CD4-positive, alpha-beta T cell (primary cell): Measurements from ENCODE around the gene RER1. TPM values are rescaled to one million over a fixed set of nuclear protein-coding genes. Genes with fewer than 3 reads are reported as not detected.

Source experiments
- ATAC-seq: fragments of 200-7000 bp; cut with Tn5 transposase; one replicate; pipeline ENCODE4 v1.10.0; 2022; ENCODE audit warnings: mild to moderate bottlenecking; ENCODE audit not compliant: poor library complexity
- CTCF ChIA-PET: fragments of 350-600 bp; sonication (Branson Sonifier 250); formaldehyde crosslinking; loops from one replicate; lab custom pipeline; 2021; ENCODE audit warnings: antibody characterized with exemption, inconsistent platforms; lab: Charles Lee
- POLR2A ChIA-PET: fragments of 350-600 bp; sonication (Branson Sonifier 250); formaldehyde crosslinking; loops from one replicate; lab custom pipeline; 2021; ENCODE audit warnings: antibody characterized with exemption, inconsistent platforms; lab: Charles Lee
- DNase-seq, 14 experiments: peaks; one replicate each; pipeline ENCODE4 v3.0.0-alpha.2; 2013 to 2020; ENCODE audit warnings: mixed read lengths in 2 of 14
- H3K27ac ChIP-seq, 2 donors: one replicate each; pipeline versions ENCODE4 v1.5.1 to v1.7.0; 2013; ENCODE audit warnings: low read length in 2 of 2, low read depth in 1 of 2, mild to moderate bottlenecking in 1 of 2
- H3K27me3 ChIP-seq, 2 experiments: 1 replicate in 1 of 2; 2 replicates in 1 of 2; pipeline versions ENCODE4 v1.6.1 to v1.7.0; 2013; ENCODE audit warnings: low read length in 2 of 2, control low read depth in 1 of 2, mild to moderate bottlenecking in 1 of 2, moderate library complexity in 1 of 2; ENCODE audit not compliant: insufficient read depth in 2 of 2, control insufficient read depth in 1 of 2
- H3K36me3 ChIP-seq: one replicate; pipeline ENCODE4 v1.6.1; 2013; ENCODE audit warnings: low read length, control low read depth; ENCODE audit not compliant: insufficient read depth
- H3K4me1 ChIP-seq: one replicate; pipeline ENCODE4 v1.6.1; 2013; ENCODE audit warnings: low read length, control low read depth; ENCODE audit not compliant: insufficient read depth
- H3K4me3 ChIP-seq: one replicate; pipeline ENCODE4 v1.5.1; 2013; ENCODE audit warnings: mild to moderate bottlenecking, low read length, moderate library complexity
- H3K9me3 ChIP-seq, 2 experiments: 1 replicate in 1 of 2; 2 replicates in 1 of 2; pipeline versions ENCODE4 v1.6.1 to v1.7.0; 2013; ENCODE audit warnings: low read length in 2 of 2, mild to moderate bottlenecking in 2 of 2, control low read depth in 1 of 2, moderate library complexity in 1 of 2; ENCODE audit not compliant: control insufficient read depth in 1 of 2, insufficient read depth in 1 of 2
- H3K27ac Mint-ChIP-seq: one replicate; pipeline ENCODE4 v1.8.0; 2020; ENCODE audit warnings: mixed read lengths
- H3K27me3 Mint-ChIP-seq: one replicate; pipeline ENCODE4 v1.8.0; 2021; ENCODE audit warnings: mixed read lengths
- H3K36me3 Mint-ChIP-seq: one replicate; pipeline ENCODE4 v1.8.0; 2021; ENCODE audit warnings: low read depth, mixed read lengths
- H3K4me1 Mint-ChIP-seq: one replicate; pipeline ENCODE4 v1.8.0; 2021; ENCODE audit warnings: low read depth, mixed read lengths
- H3K4me3 Mint-ChIP-seq: one replicate; pipeline ENCODE4 v1.8.0; 2020; ENCODE audit warnings: mild to moderate bottlenecking, mixed read lengths
- H3K9me3 Mint-ChIP-seq: one replicate; pipeline ENCODE4 v1.8.0; 2020; ENCODE audit warnings: mixed read lengths
- CTCF ChIP-seq: fragments of 200-600 bp; IDR thresholded peaks from one replicate; pipeline ENCODE4 v1.8.0; 2022; ENCODE audit warnings: antibody characterized with exemption, mild to moderate bottlenecking
- intact Hi-C, 2 experiments: fragments of 100-400 bp; cut with DNase I in 1 of 2; cut with micrococcal nuclease in 1 of 2; formaldehyde crosslinking; loops; one replicate each; pipeline versions ENCODE4 v1.15.1 to v1.9.0; 2023 to 2025; cut with DNase I, micrococcal nuclease
- total RNA-seq, 174 experiments: library from RNA in 2 of 174; stranded (reverse) in 2 of 174; gene quantifications; one replicate each; pipeline ENCODE4 v1.2.3 and lab custom pipeline; 2021 to 2026

Gene RER1
- total RNA-seq, 2 experiments from 2014 or later, result 57.9 to 60.7 TPM

- Histone ChIP-seq H3K4me1 (no peaks in the 10 kb centered on the region), H3K27ac (no peak overlapping the region), H3K4me3 (no peak overlapping the region), H3K27me3 (no peaks in the 10 kb centered on the region), H3K9me3 (no peaks in the 10 kb centered on the region), H3K36me3 (no peaks in the 10 kb centered on the region)
- Mint-ChIP-seq H3K27me3 (no peaks in the 10 kb centered on the region), H3K27ac (no peak overlapping the region), H3K9me3 (no peaks in the 10 kb centered on the region), H3K36me3 (no peaks in the 10 kb centered on the region), H3K4me1 (no peaks in the 10 kb centered on the region), H3K4me3 (no peak overlapping the region)
- ATAC-seq (no peak), DNase-seq (no peak)
- TF ChIP-seq CTCF, result no peak
- ChIA-PET CTCF (no interaction called here), POLR2A (no interaction called here)
- intact Hi-C loops, result no loop called here
Measured at GRCh38 chr1:2347896-2348295, 43.7 kb upstream of the RER1 start.

- H3K27me3 ChIP-seq, result no peaks in the 10 kb centered on the region
- Mint-ChIP-seq H3K4me1 (no peaks in the 10 kb centered on the region), H3K36me3 (no peaks in the 10 kb centered on the region), H3K27ac (no peak overlapping the region), H3K4me3 (no peak overlapping the region), H3K27me3 (no peaks in the 10 kb centered on the region), H3K9me3 (no peaks in the 10 kb centered on the region)
- TF ChIP-seq CTCF, result no peak
- ChIA-PET CTCF (no interaction called here), POLR2A (no interaction called here)
- H3K4me1 ChIP-seq, result no peaks in the 10 kb centered on the region
- H3K36me3 ChIP-seq, result no peaks in the 10 kb centered on the region
- H3K27ac ChIP-seq, result no peak overlapping the region
- H3K4me3 ChIP-seq, result no peak overlapping the region
- intact Hi-C loops, result no loop called here
- DNase-seq (peak in 2 of 14 experiments; percentile 0 to 4), ATAC-seq (no peak)
- H3K9me3 ChIP-seq, result no peaks in the 10 kb centered on the region
Measured at GRCh38 chr1:2348346-2349325, 43.0 kb upstream of the RER1 start.

- no peaks in the 10 kb centered on the region for H3K27me3 Mint-ChIP-seq
- H3K4me3 Mint-ChIP-seq, result no peak overlapping the region
- H3K27ac Mint-ChIP-seq, result no peak overlapping the region
- Histone ChIP-seq H3K36me3 (no peaks in the 10 kb centered on the region), H3K27me3 (no peaks in the 10 kb centered on the region), H3K9me3 (no peaks in the 10 kb centered on the region), H3K4me1 (no peaks in the 10 kb centered on the region), H3K4me3 (no peak overlapping the region), H3K27ac (no peak overlapping the region)
- TF ChIP-seq CTCF, result no peak
- CTCF ChIA-PET, result no interaction called here
- no peaks in the 10 kb centered on the region for H3K9me3 Mint-ChIP-seq
- H3K4me1 Mint-ChIP-seq, result no peaks in the 10 kb centered on the region
- ATAC-seq, result no peak
- no peaks in the 10 kb centered on the region for H3K36me3 Mint-ChIP-seq
- intact Hi-C loops, result no loop called here
- POLR2A ChIA-PET, result no interaction called here
- no peak for DNase-seq
Measured at GRCh38 chr1:2349806-2350205, 41.8 kb upstream of the RER1 start.
